Measurements from ENCODE around the gene ZNF638.

Gene ZNF638

GRCh38 chr2:71358931-71359671 lies 27.5 kb downstream of the ZNF638 start:
- H3K79me2 ChIP-seq (ENCODE audit: insufficient read depth, low read length) = peaks cover 46% of the 10 kb centered on the region; the same call in 1 of the 2 replicates
- no peaks in the 10 kb centered on the region for H3K27me3 ChIP-seq (ENCODE audit: insufficient read depth, low read length, poor library complexity, severe bottlenecking)
- peaks cover 43% of the 10 kb centered on the region for H4K20me1 ChIP-seq (ENCODE audit: insufficient read depth, low read length, poor library complexity, severe bottlenecking)
- no peaks in the 10 kb centered on the region for H3K9me3 ChIP-seq (ENCODE audit: insufficient read depth, low read depth, low read length)
- H3K9me2 ChIP-seq (replicated peaks; ENCODE audit: low read depth, low read length) = no peaks in the 10 kb centered on the region
- no peak overlapping the region for H3K4me3 ChIP-seq (ENCODE audit: low read length, poor library complexity, severe bottlenecking)
- TF ChIP-seq EZH2phosphoT487 (IDR thresholded peaks at IDR 0.05; ENCODE audit: borderline replicate concordance) (no peak), CTCF (conservative IDR thresholded peaks at IDR 0.05; ENCODE audit: low read length) (no peak)
- no peak overlapping the region for H2AFZ ChIP-seq (ENCODE audit: low read length)
- H3F3A ChIP-seq (ENCODE audit: low read depth) = no peaks in the 10 kb centered on the region
- H3K4me1 ChIP-seq (ENCODE audit: insufficient read depth, low read length, poor library complexity, severe bottlenecking) = no peaks in the 10 kb centered on the region
- H3K4me2 ChIP-seq (ENCODE audit: low read depth, low read length, poor library complexity, severe bottlenecking) = no peak overlapping the region
- H3K9ac ChIP-seq (ENCODE audit: low read depth, low read length, poor library complexity, severe bottlenecking) = no peak overlapping the region
- peaks cover 85% of the 10 kb centered on the region for H3K36me3 ChIP-seq (ENCODE audit: insufficient read depth, low read length)

GRCh38 chr2:71360434-71360975 lies 28.9 kb downstream of the ZNF638 start:
- no peak overlapping the region for H3K9ac ChIP-seq (ENCODE audit: low read depth, low read length, poor library complexity, severe bottlenecking)
- H3K4me3 ChIP-seq (ENCODE audit: low read length, poor library complexity, severe bottlenecking) = no peak overlapping the region
- no peaks in the 10 kb centered on the region for H3K27me3 ChIP-seq (ENCODE audit: insufficient read depth, low read length, poor library complexity, severe bottlenecking)
- peaks cover 40% of the 10 kb centered on the region; the same call in 1 of the 2 replicates for H3K79me2 ChIP-seq (ENCODE audit: insufficient read depth, low read length)
- no peaks in the 10 kb centered on the region for H3F3A ChIP-seq (ENCODE audit: low read depth)
- no peaks in the 10 kb centered on the region for H3K4me1 ChIP-seq (ENCODE audit: insufficient read depth, low read length, poor library complexity, severe bottlenecking)
- H3K36me3 ChIP-seq (ENCODE audit: insufficient read depth, low read length) = peaks cover 95% of the 10 kb centered on the region
- H4K20me1 ChIP-seq (ENCODE audit: insufficient read depth, low read length, poor library complexity, severe bottlenecking) = peaks cover 36% of the 10 kb centered on the region
- H2AFZ ChIP-seq (ENCODE audit: low read length) = no peak overlapping the region
- no peak overlapping the region for H3K4me2 ChIP-seq (ENCODE audit: low read depth, low read length, poor library complexity, severe bottlenecking)
- no peaks in the 10 kb centered on the region for H3K9me2 ChIP-seq (replicated peaks; ENCODE audit: low read depth, low read length)
- TF ChIP-seq EZH2phosphoT487 (IDR thresholded peaks at IDR 0.05; ENCODE audit: borderline replicate concordance) (no peak), CTCF (conservative IDR thresholded peaks at IDR 0.05; ENCODE audit: low read length) (no peak)
- H3K9me3 ChIP-seq (ENCODE audit: insufficient read depth, low read depth, low read length) = no peaks in the 10 kb centered on the region

- H3K36me3 ChIP-seq (ENCODE audit: insufficient read depth, low read length) = peaks cover 98% of the 10 kb centered on the region
- H3K4me3 ChIP-seq (ENCODE audit: low read length, poor library complexity, severe bottlenecking) = no peak overlapping the region
Observed at GRCh38 chr2:71361631-71362030, 30.0 kb downstream of the ZNF638 start.

More at GRCh38 chr2:71361631-71362030, 30.0 kb downstream of the ZNF638 start:
- H3K79me2 ChIP-seq (ENCODE audit: insufficient read depth, low read length) = peaks cover 35% of the 10 kb centered on the region; the same call in 1 of the 2 replicates
- H3K4me1 ChIP-seq (ENCODE audit: insufficient read depth, low read length, poor library complexity, severe bottlenecking) = no peaks in the 10 kb centered on the region
- no peak overlapping the region for H2AFZ ChIP-seq (ENCODE audit: low read length)
- no peaks in the 10 kb centered on the region for H3K9me2 ChIP-seq (replicated peaks; ENCODE audit: low read depth, low read length)
- H4K20me1 ChIP-seq (ENCODE audit: insufficient read depth, low read length, poor library complexity, severe bottlenecking) = peaks cover 29% of the 10 kb centered on the region
- no peak overlapping the region for H3K4me2 ChIP-seq (ENCODE audit: low read depth, low read length, poor library complexity, severe bottlenecking)
- H3K9ac ChIP-seq (ENCODE audit: low read depth, low read length, poor library complexity, severe bottlenecking) = no peak overlapping the region
- H3F3A ChIP-seq (ENCODE audit: low read depth) = no peaks in the 10 kb centered on the region
- H3K9me3 ChIP-seq (ENCODE audit: insufficient read depth, low read depth, low read length) = no peaks in the 10 kb centered on the region
- TF ChIP-seq CTCF (conservative IDR thresholded peaks at IDR 0.05; ENCODE audit: low read length) = no peak
- TF ChIP-seq EZH2phosphoT487 (IDR thresholded peaks at IDR 0.05; ENCODE audit: borderline replicate concordance) = no peak
- H3K27me3 ChIP-seq (ENCODE audit: insufficient read depth, low read length, poor library complexity, severe bottlenecking) = no peaks in the 10 kb centered on the region

All from Loucy (cell line).